Measurements from ENCODE around the gene CLSTN2. TPM values are rescaled to one million over a fixed set of nuclear protein-coding genes. Genes with fewer than 3 reads are reported as not detected.

CLSTN2 gene
- total RNA-seq, 4 donors from 2014 or later: 19.5 to 66.7 (median 42.5) TPM

- TF ChIP-seq CTCF (IDR thresholded peaks at IDR 0.05; ENCODE audit: low read depth): no peak
Observed at GRCh38 chr3:140347151-140347550, 412.2 kb downstream of the CLSTN2 start.

GRCh38 chr3:140349938-140350337 is 415.0 kb downstream of the CLSTN2 start:
- TF ChIP-seq CTCF (IDR thresholded peaks at IDR 0.05; ENCODE audit: low read depth): no peak

DNA sequence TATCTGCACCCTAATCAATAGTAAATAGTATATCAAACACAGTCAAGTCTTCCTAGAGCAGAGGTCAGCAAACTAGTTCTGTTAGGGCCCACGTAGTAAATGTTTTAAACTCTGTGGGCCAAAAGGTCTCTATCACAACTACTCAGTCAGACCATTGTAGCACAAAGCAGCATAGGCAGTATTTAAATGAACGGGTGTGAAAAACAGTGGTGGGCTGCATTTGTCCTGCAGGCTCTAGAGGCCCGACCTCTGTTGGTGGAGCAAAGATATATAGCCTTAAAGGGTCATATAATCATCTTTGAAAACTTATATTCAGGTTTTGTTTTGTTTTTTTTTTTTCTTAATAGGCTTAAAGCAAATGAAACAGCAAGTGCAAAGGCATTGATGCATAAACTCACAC is 416.5 kb downstream of the CLSTN2 start:
- TF ChIP-seq CTCF (IDR thresholded peaks at IDR 0.05; ENCODE audit: low read depth): no peak

DNA sequence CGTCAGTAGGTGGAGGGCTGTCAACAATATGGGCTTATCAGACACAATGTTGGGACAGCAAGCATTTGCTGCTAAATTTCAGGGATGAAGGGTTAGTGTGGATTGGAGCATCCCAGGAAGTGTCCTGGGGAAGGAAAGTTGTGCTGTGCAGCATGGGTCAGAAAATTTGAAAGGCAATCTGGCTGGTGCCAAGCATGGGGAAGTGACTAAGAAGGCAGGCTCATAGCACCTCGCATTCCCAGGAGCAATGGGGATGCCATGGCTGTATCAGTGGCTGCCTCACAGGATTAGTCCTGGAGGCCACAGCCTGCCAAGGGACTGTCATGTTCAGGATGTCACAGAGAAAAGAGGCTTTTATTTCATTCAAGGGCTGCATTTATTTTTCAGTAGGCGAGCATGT is 420.5 kb downstream of the CLSTN2 start:
- no peak for TF ChIP-seq CTCF (IDR thresholded peaks at IDR 0.05; ENCODE audit: low read depth)

- no peak for TF ChIP-seq CTCF (IDR thresholded peaks at IDR 0.05; ENCODE audit: low read depth)
Observed at GRCh38 chr3:140358686-140359085, 423.7 kb downstream of the CLSTN2 start.

DNA sequence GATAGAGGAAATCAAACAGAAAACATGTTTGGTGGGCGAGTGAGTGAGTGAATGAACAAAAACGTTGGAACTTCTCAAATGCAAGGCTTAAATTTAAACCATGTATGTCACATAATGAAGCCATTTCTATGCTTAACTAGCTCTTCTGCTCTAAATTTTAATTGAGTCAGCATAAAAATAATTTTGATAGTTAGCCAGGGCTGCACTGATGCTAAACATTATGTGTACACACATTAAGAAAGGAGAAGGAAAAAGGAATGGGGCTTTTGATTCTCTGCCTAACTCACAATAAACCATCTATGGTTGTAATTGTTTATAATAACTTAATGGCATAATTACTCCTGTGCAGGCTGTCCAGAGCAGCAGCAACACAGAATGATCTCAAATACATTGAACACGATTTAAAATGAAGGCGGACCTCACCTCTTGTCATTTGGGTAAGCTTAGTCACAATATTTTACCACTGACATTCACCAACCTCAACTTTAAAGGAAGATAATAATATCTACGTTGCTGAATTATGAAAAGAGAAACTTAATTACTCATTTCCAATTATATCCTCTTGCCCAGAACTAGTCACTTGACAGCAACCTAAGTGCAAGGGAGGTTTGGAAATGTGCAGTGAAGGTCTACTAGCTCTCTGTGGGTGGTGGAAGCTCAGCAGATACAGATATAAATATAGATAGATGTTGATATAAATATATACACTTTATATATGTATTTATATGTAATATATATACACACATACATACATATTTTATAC is 424.4 kb downstream of the CLSTN2 start:
- TF ChIP-seq CTCF (IDR thresholded peaks at IDR 0.05; ENCODE audit: low read depth): no peak

- TF ChIP-seq CTCF (IDR thresholded peaks at IDR 0.05; ENCODE audit: low read depth): no peak
Observed at GRCh38 chr3:140360332-140360731, 425.3 kb downstream of the CLSTN2 start.

All from subcutaneous adipose tissue (tissue), 4 donors.